HCT116 (cell line): ENCODE results near the gene IGSF9B. TPM values are rescaled to one million over a fixed set of nuclear protein-coding genes. Genes with fewer than 3 reads are reported as not detected.

ENCODE experiments used
- ATAC-seq: fragments of 200-7000 bp; cut with Tn5 transposase; 2 replicates; pipeline ENCODE4 v1.9.1; 2020; ENCODE audit warnings: mild to moderate bottlenecking, moderate library complexity
- BruUV-seq: library from RNA; stranded (reverse); fragments of 400-500 nt; replicated peaks from 2 replicates; lab custom pipeline; 2021; lab: Mats Ljungman, UMichigan
- CTCF ChIA-PET: fragments of 300-600 bp; sonication (Branson Sonifier 250); formaldehyde crosslinking; loops from one replicate; lab custom pipeline; 2021; ENCODE audit warnings: antibody characterized with exemption; lab: Charles Lee
- POLR2A ChIA-PET: fragments of 300-600, 350-600 bp; sonication (Branson Sonifier 250); formaldehyde crosslinking; loops from one replicate; lab custom pipeline; 2021; ENCODE audit warnings: antibody characterized with exemption; lab: Charles Lee
- RAD21 ChIA-PET, 2 experiments: fragments of 300-600 bp; sonication (Branson Sonifier 250); formaldehyde crosslinking; loops; one replicate each; lab custom pipeline; 2023; ENCODE audit warnings: low total read pairs in 2 of 2; ENCODE audit not compliant: uncharacterized antibody in 2 of 2, unreplicated experiment in 2 of 2, low non-redundant PET in 1 of 2; lab: Charles Lee
- DNase-seq: peaks from one replicate; pipeline ENCODE4 v3.0.0-alpha.2; 2010; ENCODE audit warnings: low read depth, low spot score
- H2AFZ ChIP-seq: fragments of 200-600 bp; shearing (Covaris generic), sonication (generic); 2 replicates; pipeline ENCODE4 v1.6.1; 2017; ENCODE audit warnings: low read depth, mixed run types, mixed read lengths, antibody characterized with exemption, low read length; ENCODE audit not compliant: poor library complexity, severe bottlenecking
- H3K27ac ChIP-seq: 2 replicates; pipeline ENCODE4 v1.5.1; 2012; ENCODE audit warnings: low read depth, low read length
- H3K27me3 ChIP-seq: fragments of 200-600 bp; sonication (generic); 2 replicates; pipeline ENCODE4 v1.6.1; 2016; ENCODE audit warnings: mixed run types, low read length, mixed read lengths; ENCODE audit not compliant: insufficient read depth
- H3K36me3 ChIP-seq, 2 experiments: fragments of 200-500 bp in 1 of 2; fragments of 200-600 bp in 1 of 2; sonication (Bioruptor generic) in 1 of 2; sonication (generic) in 1 of 2; 2 replicates each; pipeline versions ENCODE4 v1.5.1 to v1.6.1; 2014 to 2016; ENCODE audit warnings: low read length in 2 of 2, inconsistent platforms in 1 of 2, mixed read lengths in 1 of 2, mixed run types in 1 of 2; ENCODE audit not compliant: insufficient read depth in 2 of 2, control insufficient read depth in 1 of 2
- H3K4me1 ChIP-seq, 2 experiments: fragments of 200-600 bp in 1 of 2; sonication (generic) in 1 of 2; 2 replicates each; pipeline versions ENCODE4 v1.5.1 to v1.6.1; 2012 to 2017; ENCODE audit warnings: low read length in 2 of 2, inconsistent platforms in 1 of 2, mild to moderate bottlenecking in 1 of 2, mixed read lengths in 1 of 2, mixed run types in 1 of 2, moderate library complexity in 1 of 2; ENCODE audit not compliant: insufficient read depth in 2 of 2, control insufficient read depth in 1 of 2
- H3K4me2 ChIP-seq: fragments of 200-600 bp; sonication (generic); 2 replicates; pipeline ENCODE4 v1.6.1; 2017; ENCODE audit warnings: mixed run types, low read length, mixed read lengths
- H3K4me3 ChIP-seq, 2 experiments: fragments of 200-600 bp in 1 of 2; sonication (generic) in 1 of 2; replicated peaks in 1 of 2; 2 replicates each; pipeline ENCODE4 v1.5.1; 2011 to 2016; ENCODE audit warnings: low read length in 2 of 2, control low read depth in 1 of 2, low read depth in 1 of 2, mild to moderate bottlenecking in 1 of 2, mixed read lengths in 1 of 2, mixed run types in 1 of 2
- H3K79me2 ChIP-seq: fragments of 200-600 bp; sonication (generic); 2 replicates; pipeline ENCODE4 v1.6.1; 2017; ENCODE audit warnings: mild to moderate bottlenecking, mixed run types, low read length, moderate library complexity, mixed read lengths; ENCODE audit not compliant: insufficient read depth
- H3K9ac ChIP-seq: fragments of 200-600 bp; sonication (generic); 2 replicates; pipeline ENCODE4 v1.6.1; 2016; ENCODE audit warnings: low read length, mixed read lengths
- H3K9me2 ChIP-seq: fragments of 200-600 bp; sonication (generic), shearing (Covaris generic); 2 replicates; pipeline ENCODE4 v1.6.1; 2017; ENCODE audit warnings: mixed run types, mild to moderate bottlenecking, moderate library complexity; ENCODE audit not compliant: insufficient read depth
- H3K9me3 ChIP-seq, 2 experiments: fragments of 200-500 bp in 1 of 2; fragments of 200-600 bp in 1 of 2; sonication (Bioruptor generic) in 1 of 2; sonication (generic) in 1 of 2; 2 replicates each; pipeline ENCODE4 v1.6.1; 2014 to 2017; ENCODE audit warnings: low read length in 2 of 2, mixed read lengths in 2 of 2, inconsistent platforms in 1 of 2, low read depth in 1 of 2, mild to moderate bottlenecking in 1 of 2, mixed run types in 1 of 2, moderate library complexity in 1 of 2; ENCODE audit not compliant: control insufficient read depth in 1 of 2, insufficient read depth in 1 of 2
- H4K20me1 ChIP-seq: fragments of 200-600 bp; sonication (generic), shearing (Covaris generic); 2 replicates; pipeline ENCODE4 v1.6.1; 2017; ENCODE audit warnings: mixed run types, mild to moderate bottlenecking, moderate library complexity; ENCODE audit not compliant: insufficient read depth
- ATF3 ChIP-seq: IDR thresholded peaks from 2 replicates; pipeline ENCODE4 v1.6.1; 2012
- CEBPB ChIP-seq: IDR thresholded peaks from 2 replicates; pipeline ENCODE4 v1.6.1; 2012; ENCODE audit warnings: low read depth
- EGR1 ChIP-seq: IDR thresholded peaks from 2 replicates; pipeline ENCODE4 v1.6.1; 2012; ENCODE audit warnings: low read depth
- ELF1 ChIP-seq: IDR thresholded peaks from 2 replicates; pipeline ENCODE4 v1.6.1; 2012; ENCODE audit warnings: low read depth, borderline replicate concordance
- EZH2 ChIP-seq: fragments of 200-600 bp; sonication (generic); IDR thresholded peaks from 2 replicates; pipeline ENCODE4 v1.6.1; 2017; ENCODE audit warnings: antibody characterized with exemption, mixed run types
- EZH2phosphoT487 ChIP-seq: fragments of 200-600 bp; IDR thresholded peaks from 2 replicates; pipeline ENCODE4 v1.6.1; 2018; ENCODE audit warnings: antibody characterized with exemption, borderline replicate concordance
- JUND ChIP-seq: IDR thresholded peaks from 2 replicates; pipeline ENCODE4 v1.6.1; 2012
- MAX ChIP-seq: IDR thresholded peaks from 2 replicates; pipeline ENCODE4 v1.6.1; 2012
- POLR2A ChIP-seq: IDR thresholded peaks from 2 replicates; pipeline ENCODE4 v1.7.0; 2011; ENCODE audit warnings: borderline replicate concordance; ENCODE audit not compliant: insufficient read depth, insufficient read length; ENCODE audit errors: extremely low read depth
- POLR2AphosphoS5 ChIP-seq: IDR thresholded peaks from 2 replicates; pipeline ENCODE4 v1.6.1; 2011; ENCODE audit warnings: mild to moderate bottlenecking, low read depth, low read length, moderate library complexity
- RAD21 ChIP-seq: IDR thresholded peaks from 2 replicates; pipeline ENCODE4 v1.6.1; 2012; ENCODE audit warnings: low read depth, mild to moderate bottlenecking
- REST ChIP-seq: IDR thresholded peaks from 2 replicates; pipeline ENCODE4 v1.6.1; 2012; ENCODE audit warnings: low read depth
- YY1 ChIP-seq: IDR thresholded peaks from 2 replicates; pipeline ENCODE4 v1.6.1; 2011; ENCODE audit warnings: low read length, low read depth, moderate library complexity, mild to moderate bottlenecking; ENCODE audit not compliant: insufficient replicate concordance; ENCODE audit errors: extremely low read depth
- ZBTB33 ChIP-seq: IDR thresholded peaks from 2 replicates; pipeline ENCODE4 v1.6.1; 2011; ENCODE audit warnings: mild to moderate bottlenecking, low read length, moderate library complexity; ENCODE audit not compliant: insufficient replicate concordance; ENCODE audit errors: extremely low read depth
- intact Hi-C: fragments of 100-400 bp; cut with micrococcal nuclease; formaldehyde crosslinking; loops from 2 replicates; pipeline ENCODE4 v1.10.0; 2022
- total RNA-seq: library from RNA; stranded (reverse); gene quantifications from one replicate; pipeline ENCODE4 v1.2.1, GENCODE V29; 2021; ENCODE audit not compliant: unreplicated experiment

Gene IGSF9B
- total RNA-seq, 1 experiment from 2014 or later = 12.4 TPM

GRCh38 chr11:133905677-133906156 is 51.1 kb downstream of the IGSF9B start:
- Histone ChIP-seq H3K9me3 (no peaks in the 10 kb centered on the region), H3K36me3 (no peaks in the 10 kb centered on the region), H3K79me2 (no peaks in the 10 kb centered on the region), H3K4me1 (no peaks in the 10 kb centered on the region), H3K4me2 (no peak overlapping the region), H3K9ac (no peak overlapping the region), H3K27me3 (no peaks in the 10 kb centered on the region), H3K27ac (no peak overlapping the region), H4K20me1 (no peaks in the 10 kb centered on the region), H3K4me3 (no peak overlapping the region), H2AFZ (no peak overlapping the region), H3K9me2 (no peaks in the 10 kb centered on the region)
- CTCF ChIA-PET = no interaction called here
- POLR2A ChIA-PET = no interaction called here
- RAD21 ChIA-PET = no interaction called here
- DNase-seq (no peak), ATAC-seq (no peak)
- intact Hi-C loops = no loop called here
- BruUV-seq = no TSS peak
- TF ChIP-seq YY1 (no peak), POLR2AphosphoS5 (no peak), ZBTB33 (no peak), EGR1 (no peak)

- ChIA-PET CTCF (no interaction called here), POLR2A (no interaction called here), RAD21 (no interaction called here)
- H3K9me2 ChIP-seq = no peaks in the 10 kb centered on the region
- H4K20me1 ChIP-seq = no peaks in the 10 kb centered on the region
- H3K79me2 ChIP-seq = no peaks in the 10 kb centered on the region
- H3K4me1 ChIP-seq = no peaks in the 10 kb centered on the region
- H3K4me2 ChIP-seq = no peak overlapping the region
- H3K27me3 ChIP-seq = no peaks in the 10 kb centered on the region
- no peak for ATAC-seq
- H2AFZ ChIP-seq = no peak overlapping the region
- H3K9ac ChIP-seq = no peak overlapping the region
- intact Hi-C loops = no loop called here
- DNase-seq = no peak
- BruUV-seq = no TSS peak
- no peaks in the 10 kb centered on the region for H3K36me3 ChIP-seq
- H3K4me3 ChIP-seq = no peak overlapping the region
- no peaks in the 10 kb centered on the region for H3K9me3 ChIP-seq
- no peak overlapping the region for H3K27ac ChIP-seq
- TF ChIP-seq ATF3 = no peak
- TF ChIP-seq ELF1 = no peak
- TF ChIP-seq CEBPB = no peak
- TF ChIP-seq MAX = no peak
- no peak for TF ChIP-seq EZH2
- TF ChIP-seq POLR2A = no peak
- TF ChIP-seq REST = no peak
- TF ChIP-seq JUND = no peak
- no peak for TF ChIP-seq RAD21
- TF ChIP-seq YY1 = no peak
- no peak for TF ChIP-seq EZH2phosphoT487
Observed at GRCh38 chr11:133904818-133905515, 51.8 kb downstream of the IGSF9B start.
